Peyer's patch (tissue), 4 donors: ENCODE measurements around the gene FOXP2. TPM values are rescaled to one million over a fixed set of nuclear protein-coding genes. Genes with fewer than 3 reads are reported as not detected.

Experiments used
- DNase-seq, 3 donors: peaks; one replicate each; pipeline ENCODE4 v3.0.0-alpha.2; 2017 to 2019
- H3K27ac ChIP-seq, 4 donors: fragments of 200-600 bp; sonication (generic); one replicate each; pipeline ENCODE4 v1.5.1; 2016 to 2019
- H3K27me3 ChIP-seq, 2 donors: fragments of 200-600 bp; sonication (generic); one replicate each; pipeline ENCODE4 v1.5.1; 2019
- H3K36me3 ChIP-seq, 3 donors: fragments of 200-600 bp; sonication (generic); one replicate each; pipeline ENCODE4 v1.5.1; 2016 to 2019
- H3K4me1 ChIP-seq, 4 donors: fragments of 200-600 bp; sonication (generic); one replicate each; pipeline ENCODE4 v1.5.1; 2016 to 2019
- H3K4me3 ChIP-seq, 4 donors: fragments of 200-600 bp; sonication (generic); 1 replicate in 3 of 4; 2 replicates in 1 of 4; pipeline ENCODE4 v1.5.1; 2016 to 2019; ENCODE audit warnings: mild to moderate bottlenecking in 1 of 4
- H3K9me3 ChIP-seq, 4 donors: fragments of 200-600 bp; sonication (generic); one replicate each; pipeline ENCODE4 v1.5.1; 2016 to 2019; ENCODE audit warnings: mild to moderate bottlenecking in 1 of 4
- CTCF ChIP-seq, 6 experiments: fragments of 450-650 bp in 4 of 6; fragments of 200-600 bp in 2 of 6; sonication (generic) in 1 of 6; IDR thresholded peaks; one replicate each; pipeline ENCODE4 v1.5.1; 2017 to 2019; ENCODE audit warnings: antibody characterized with exemption in 6 of 6, mild to moderate bottlenecking in 3 of 6, moderate library complexity in 1 of 6
- POLR2A ChIP-seq, 2 donors: fragments of 450-650 bp; IDR thresholded peaks; one replicate each; pipeline ENCODE4 v1.5.1; 2017; ENCODE audit warnings: antibody characterized with exemption in 2 of 2, mild to moderate bottlenecking in 2 of 2, moderate library complexity in 2 of 2
- total RNA-seq, 4 donors: library from RNA; depleted of rRNA; stranded (reverse); fragments of >200 nt; gene quantifications; one replicate each; pipeline ENCODE4 v1.1.0, GENCODE V29; 2016

FOXP2 gene
- total RNA-seq, 4 donors from 2014 or later, result 10.5 to 46.2 (median 31.3) TPM

GRCh38 chr7:114630201-114630990 lies 215.8 kb downstream of the FOXP2 start:
- DNase-seq, result no peak
- no peaks in the 10 kb centered on the region for H3K36me3 ChIP-seq
- H3K27me3 ChIP-seq, result no peaks in the 10 kb centered on the region
- no peak for TF ChIP-seq POLR2A (IDR thresholded peaks at IDR 0.05)
- TF ChIP-seq CTCF (IDR thresholded peaks at IDR 0.05), result no peak
- no peaks in the 10 kb centered on the region for H3K9me3 ChIP-seq
- no peaks in the 10 kb centered on the region for H3K4me1 ChIP-seq
- peak overlapping the region in 1 of 4 donors; percentile 17 for H3K27ac ChIP-seq
- no peak overlapping the region for H3K4me3 ChIP-seq

- Histone ChIP-seq H3K9me3 (no peaks in the 10 kb centered on the region), H3K4me3 (no peak overlapping the region), H3K4me1 (no peaks in the 10 kb centered on the region), H3K27me3 (no peaks in the 10 kb centered on the region), H3K36me3 (no peaks in the 10 kb centered on the region), H3K27ac (no peak overlapping the region)
- DNase-seq, result no peak
- TF ChIP-seq CTCF (IDR thresholded peaks at IDR 0.05), result no peak
- no peak for TF ChIP-seq POLR2A (IDR thresholded peaks at IDR 0.05)
These were observed 216.7 kb downstream of the FOXP2 start for GRCh38 chr7:114631249-114631822.

- no peaks in the 10 kb centered on the region for H3K36me3 ChIP-seq
- H3K27ac ChIP-seq, result peak overlapping the region in 2 of 4 donors; percentile 11 to 44
- TF ChIP-seq CTCF (IDR thresholded peaks at IDR 0.05) (no peak), POLR2A (IDR thresholded peaks at IDR 0.05) (no peak)
- no peak for DNase-seq
- H3K4me3 ChIP-seq, result no peak overlapping the region
- no peaks in the 10 kb centered on the region for H3K4me1 ChIP-seq
- H3K27me3 ChIP-seq, result no peaks in the 10 kb centered on the region
- H3K9me3 ChIP-seq, result no peaks in the 10 kb centered on the region
These were observed 224.8 kb downstream of the FOXP2 start for GRCh38 chr7:114639451-114639850.

GRCh38 chr7:114644455-114644854 lies 229.8 kb downstream of the FOXP2 start:
- no peaks in the 10 kb centered on the region for H3K27me3 ChIP-seq
- no peak for DNase-seq
- no peak for TF ChIP-seq POLR2A (IDR thresholded peaks at IDR 0.05)
- TF ChIP-seq CTCF (IDR thresholded peaks at IDR 0.05), result no peak

GRCh38 chr7:114645451-114645850 lies 230.8 kb downstream of the FOXP2 start:
- no peak overlapping the region for H3K4me3 ChIP-seq
- no peaks in the 10 kb centered on the region for H3K4me1 ChIP-seq
- H3K27ac ChIP-seq, result no peak overlapping the region
- no peak for DNase-seq
- no peaks in the 10 kb centered on the region for H3K36me3 ChIP-seq
- H3K27me3 ChIP-seq, result no peaks in the 10 kb centered on the region
- H3K9me3 ChIP-seq, result no peaks in the 10 kb centered on the region
- no peak for TF ChIP-seq POLR2A (IDR thresholded peaks at IDR 0.05)
- no peak for TF ChIP-seq CTCF (IDR thresholded peaks at IDR 0.05)

More at GRCh38 chr7:114644455-114644854, 229.8 kb downstream of the FOXP2 start:
- Histone ChIP-seq H3K9me3 (no peaks in the 10 kb centered on the region), H3K27ac (no peak overlapping the region), H3K36me3 (no peaks in the 10 kb centered on the region), H3K4me3 (no peak overlapping the region), H3K4me1 (no peaks in the 10 kb centered on the region)
